Aorta (tissue), 5 donors: ENCODE measurements around the gene TSPAN32. TPM values are rescaled to one million over a fixed set of nuclear protein-coding genes. Genes with fewer than 3 reads are reported as not detected.
A peak's percentile ranks its signal among the peaks of the same experiment; 100 is the strongest.

Source experiments
- ATAC-seq: fragments of 200-7000 bp; cut with Tn5 transposase; one replicate; pipeline ENCODE4 v1.9.1; 2022; ENCODE audit warnings: moderate library complexity; ENCODE audit not compliant: low FRiP score
- DNase-seq, 2 donors: peaks; one replicate each; pipeline ENCODE4 v3.0.0-alpha.2; 2020
- H3K27ac ChIP-seq, 2 donors: one replicate each; pipeline ENCODE4 v1.5.1; 2013; ENCODE audit warnings: low read length in 2 of 2, mild to moderate bottlenecking in 2 of 2, moderate library complexity in 2 of 2, control low read depth in 1 of 2, inconsistent platforms in 1 of 2, low read depth in 1 of 2
- H3K27me3 ChIP-seq, 2 donors: one replicate each; pipeline ENCODE4 v1.6.1; 2013; ENCODE audit warnings: control low read depth in 1 of 2, low read length in 1 of 2, mild to moderate bottlenecking in 1 of 2, moderate library complexity in 1 of 2; ENCODE audit not compliant: insufficient read depth in 2 of 2, control insufficient read depth in 1 of 2
- H3K36me3 ChIP-seq, 2 donors: one replicate each; pipeline ENCODE4 v1.6.1; 2013; ENCODE audit warnings: control low read depth in 1 of 2, low read length in 1 of 2, mild to moderate bottlenecking in 1 of 2; ENCODE audit not compliant: insufficient read depth in 2 of 2, control insufficient read depth in 1 of 2
- H3K4me1 ChIP-seq, 2 donors: one replicate each; pipeline ENCODE4 v1.6.1; 2013; ENCODE audit warnings: low read length in 2 of 2, control low read depth in 1 of 2, mild to moderate bottlenecking in 1 of 2, moderate library complexity in 1 of 2; ENCODE audit not compliant: insufficient read depth in 2 of 2, control insufficient read depth in 1 of 2
- H3K4me3 ChIP-seq, 2 donors: one replicate each; pipeline ENCODE4 v1.5.1; 2013; ENCODE audit warnings: low read length in 2 of 2, control low read depth in 1 of 2, mild to moderate bottlenecking in 1 of 2
- H3K9me3 ChIP-seq: one replicate; pipeline ENCODE4 v1.6.1; 2013; ENCODE audit warnings: mild to moderate bottlenecking, low read length; ENCODE audit not compliant: control insufficient read depth
- WGBS, 2 donors: extraction: QIAGEN DNeasy Blood & Tissue Kit; methylation state at CpG; one replicate each; pipeline ENCODE4 v1.1.7; 2013; 5-methylcytosine and 5-hydroxymethylcytosine counted together
- intact Hi-C, 2 donors: fragments of 100-400 bp; cut with DNase I; formaldehyde crosslinking; loops; one replicate each; pipeline versions ENCODE4 v1.14.2 to v1.15.0; 2022
- long read RNA-seq, 2 donors: library from polyadenylated mRNA; unstranded; transcript quantifications; one replicate each; pipeline ENCODE4 v2.0.0, GENCODE V29; 2020 to 2021
- polyA plus RNA-seq, 2 donors: library from polyadenylated mRNA; stranded (reverse); fragments of 200-250 nt; gene quantifications; one replicate each; pipeline ENCODE4 v1.2.3, GENCODE V29; 2013
- total RNA-seq, 2 donors: library from RNA; stranded (reverse); fragmentation: NEBNext Ultra II Directional; extraction: Animal tissue kit (Norgen Biotek cat#: 25700); gene quantifications; one replicate each; pipeline ENCODE4 v1.2.1, GENCODE V29; 2021
- donor health status: healthy with polysubstance abuse.
- donor health status: Bipolar disorder and iron deficiency.
- donor health status: DM: no; HTN: no; CAD: no.
- donor health status: DM: no; HTN: no; CAD: no.
- donor health status: DM: yes; HTN: yes; CAD: no.

The TSPAN32 gene
- 1 to 10 TPM in 1 of 2 donors, under 1 TPM in 1; 0.84 to 3.5 TPM for total RNA-seq
- polyA plus RNA-seq = 1 to 10 TPM in 1 of 2 donors, not detected in 1; 8.7 TPM
- long read RNA-seq, donor 1, partial matches to known transcripts = 0 of 1 reads
- long read RNA-seq, donor 1, other reads (novel, unspliced or antisense) = 1 of 1 reads
- long read RNA-seq, donor 2, partial matches to known transcripts = 0 of 5 reads
- long read RNA-seq, donor 2, other reads (novel, unspliced or antisense) = 5 of 5 reads

GRCh38 chr11:2301631-2302305 lies at the start of gene TSPAN32, which contains the start of gene C11orf21:
Gene TSPAN32 (plus strand): TSS chr11:2302013. CDS start chr11:2302150, 137 bp downstream.
Gene C11orf21 (minus strand): TSS chr11:2301918. CDS start chr11:2301808, 110 bp downstream.
- DNase-seq (peak in 1 of 2 donors; percentile 72), ATAC-seq (no peak)
- Histone ChIP-seq H3K4me3 (no peak within 1 kb of the TSS), H3K36me3 (no peaks in the 10 kb centered on the region), H3K27ac (no peak within 1 kb of the TSS), H3K9me3 (no peaks in the 10 kb centered on the region), H3K27me3 (no peaks in the 10 kb centered on the region), H3K4me1 (no peaks in the 10 kb centered on the region)
- intact Hi-C loops = loop anchor here (5.0 to 10.0 kb wide), 2 partner anchors 97 to 104 kb away; no protein-coding TSS in a partner anchor
- 80 to 85% methylated on average over 15 to 16 of the region's 16 CpGs for WGBS, 2 donors

GRCh38 chr11:2252018-2252417 lies 49.8 kb upstream of the TSPAN32 start:
- ATAC-seq (no peak), DNase-seq (peak in 1 of 2 donors; percentile 14)
- Histone ChIP-seq H3K9me3 (no peaks in the 10 kb centered on the region), H3K27ac (no peak overlapping the region), H3K36me3 (no peaks in the 10 kb centered on the region), H3K4me3 (no peak overlapping the region), H3K27me3 (no peaks in the 10 kb centered on the region), H3K4me1 (no peaks in the 10 kb centered on the region)
- intact Hi-C loops = no loop called here
- 76 to 79% methylated on average over 6 of the region's 6 CpGs for WGBS, 2 donors

- 82 to 86% methylated on average over 14 of the region's 14 CpGs for WGBS, 2 donors
- H3K4me1 ChIP-seq = no peaks in the 10 kb centered on the region
- peak in 1 of 2 donors; percentile 57 for DNase-seq
- intact Hi-C loops = no loop called here
- H3K27me3 ChIP-seq = no peaks in the 10 kb centered on the region
- no peaks in the 10 kb centered on the region for H3K36me3 ChIP-seq
- H3K4me3 ChIP-seq = no peak overlapping the region
- H3K9me3 ChIP-seq = no peaks in the 10 kb centered on the region
- no peak overlapping the region for H3K27ac ChIP-seq
- no peak for ATAC-seq
These were observed 45.4 kb upstream of the TSPAN32 start for GRCh38 chr11:2256293-2256913.

GRCh38 chr11:2256951-2257700 lies 44.7 kb upstream of the TSPAN32 start:
- no peaks in the 10 kb centered on the region for H3K27me3 ChIP-seq
- H3K4me1 ChIP-seq = no peaks in the 10 kb centered on the region
- 86 to 94% methylated on average over 24 to 31 of the region's 31 CpGs for WGBS, 2 donors
- no peaks in the 10 kb centered on the region for H3K9me3 ChIP-seq
- ATAC-seq (no peak), DNase-seq (peak; percentile 40 to 69)
- H3K27ac ChIP-seq = no peak overlapping the region
- no peaks in the 10 kb centered on the region for H3K36me3 ChIP-seq
- no peak overlapping the region for H3K4me3 ChIP-seq
- intact Hi-C loops = no loop called here

GRCh38 chr11:2258501-2259465 lies 43.0 kb upstream of the TSPAN32 start:
- no peaks in the 10 kb centered on the region for H3K36me3 ChIP-seq
- H3K4me3 ChIP-seq = no peak overlapping the region
- H3K9me3 ChIP-seq = no peaks in the 10 kb centered on the region
- intact Hi-C loops = no loop called here
- no peaks in the 10 kb centered on the region for H3K4me1 ChIP-seq
- DNase-seq = peak; percentile 28 to 69
- no peak for ATAC-seq
- H3K27me3 ChIP-seq = no peaks in the 10 kb centered on the region
- H3K27ac ChIP-seq = no peak overlapping the region
- WGBS, 2 donors = 90% methylated on average over 29 of the region's 29 CpGs

- Histone ChIP-seq H3K4me1 (no peaks in the 10 kb centered on the region), H3K27me3 (no peaks in the 10 kb centered on the region), H3K36me3 (no peaks in the 10 kb centered on the region), H3K27ac (no peak overlapping the region), H3K4me3 (no peak overlapping the region), H3K9me3 (no peaks in the 10 kb centered on the region)
- DNase-seq = peak in 1 of 2 donors; percentile 66
- intact Hi-C loops = no loop called here
- 86% methylated on average over 7 to 8 of the region's 8 CpGs for WGBS, 2 donors
- no peak for ATAC-seq
These were observed 42.4 kb upstream of the TSPAN32 start for GRCh38 chr11:2259466-2259830.

GRCh38 chr11:2259897-2260451 lies 41.8 kb upstream of the TSPAN32 start:
- Histone ChIP-seq H3K9me3 (no peaks in the 10 kb centered on the region), H3K4me3 (no peak overlapping the region), H3K27me3 (no peaks in the 10 kb centered on the region), H3K4me1 (no peaks in the 10 kb centered on the region), H3K27ac (no peak overlapping the region), H3K36me3 (no peaks in the 10 kb centered on the region)
- intact Hi-C loops = no loop called here
- peak; percentile 32 to 69 for DNase-seq
- 66 to 72% methylated on average over 12 of the region's 12 CpGs for WGBS, 2 donors
- ATAC-seq = no peak
